ENCODE measurements around the gene ANKH. TPM values are rescaled to one million over a fixed set of nuclear protein-coding genes. Genes with fewer than 3 reads are reported as not detected.

Gene ANKH
- total RNA-seq, 2 donors from 2014 or later: 177 to 205 TPM

DNA sequence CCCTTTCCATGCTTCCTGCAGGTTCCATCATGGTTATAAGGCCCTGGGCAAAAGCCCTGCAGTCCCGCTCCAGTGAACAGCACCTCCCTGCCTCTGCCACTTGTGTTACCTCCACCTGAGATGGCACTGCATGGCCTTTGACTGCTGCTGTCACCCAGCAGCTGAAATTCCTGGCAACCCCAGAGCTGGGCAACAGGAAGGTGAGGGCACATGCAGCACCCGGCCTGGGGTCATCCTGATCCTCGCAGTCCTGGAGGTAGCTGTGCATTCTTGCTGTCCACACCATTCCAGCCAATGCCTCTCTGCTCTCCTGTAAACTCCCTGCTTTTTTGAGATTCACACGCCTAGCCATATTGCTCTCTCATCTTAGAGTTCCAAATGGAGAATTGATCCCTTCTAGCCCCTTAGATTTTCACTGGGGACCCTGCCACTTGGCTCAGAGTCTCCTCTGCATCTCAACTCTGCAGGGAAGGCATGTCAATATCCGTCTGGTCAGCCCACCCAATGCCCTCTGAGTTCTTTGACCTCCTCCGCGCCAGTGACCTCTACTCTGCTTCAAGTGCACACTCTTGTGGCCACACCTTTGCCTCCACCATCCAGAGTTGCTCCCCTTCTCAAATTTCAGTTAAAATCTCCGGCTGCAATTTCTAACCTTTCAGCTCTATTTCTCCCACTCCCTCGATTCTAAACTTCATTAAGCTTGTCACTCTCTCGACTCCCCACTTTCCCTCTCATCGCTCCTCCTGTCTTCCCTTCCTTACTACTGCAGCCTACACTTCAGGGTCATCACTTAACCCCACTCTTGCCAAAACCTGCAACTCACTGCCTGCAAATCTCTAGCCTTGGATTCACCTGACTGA lies 93.4 kb downstream of the ANKH start:
- DNase-seq (ENCODE audit: low spot score) (no peak), ATAC-seq (ENCODE audit: insufficient number of reproducible peaks, low FRiP score, low read depth) (no peak)
- H3K4me1 ChIP-seq (ENCODE audit: control insufficient read depth in 1 of 2, low read depth in 2 of 2): peaks cover 23 to 54% of the 10 kb centered on the region in 2 donors
- no peaks in the 10 kb centered on the region for H3K27me3 ChIP-seq (replicated peaks; ENCODE audit: insufficient read depth)
- TF ChIP-seq, protein P1, sequence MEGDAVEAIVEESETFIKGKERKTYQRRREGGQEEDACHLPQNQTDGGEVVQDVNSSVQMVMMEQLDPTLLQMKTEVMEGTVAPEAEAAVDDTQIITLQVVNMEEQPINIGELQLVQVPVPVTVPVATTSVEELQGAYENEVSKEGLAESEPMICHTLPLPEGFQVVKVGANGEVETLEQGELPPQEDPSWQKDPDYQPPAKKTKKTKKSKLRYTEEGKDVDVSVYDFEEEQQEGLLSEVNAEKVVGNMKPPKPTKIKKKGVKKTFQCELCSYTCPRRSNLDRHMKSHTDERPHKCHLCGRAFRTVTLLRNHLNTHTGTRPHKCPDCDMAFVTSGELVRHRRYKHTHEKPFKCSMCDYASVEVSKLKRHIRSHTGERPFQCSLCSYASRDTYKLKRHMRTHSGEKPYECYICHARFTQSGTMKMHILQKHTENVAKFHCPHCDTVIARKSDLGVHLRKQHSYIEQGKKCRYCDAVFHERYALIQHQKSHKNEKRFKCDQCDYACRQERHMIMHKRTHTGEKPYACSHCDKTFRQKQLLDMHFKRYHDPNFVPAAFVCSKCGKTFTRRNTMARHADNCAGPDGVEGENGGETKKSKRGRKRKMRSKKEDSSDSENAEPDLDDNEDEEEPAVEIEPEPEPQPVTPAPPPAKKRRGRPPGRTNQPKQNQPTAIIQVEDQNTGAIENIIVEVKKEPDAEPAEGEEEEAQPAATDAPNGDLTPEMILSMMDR (IDR thresholded peaks at IDR 0.05): no peak
- H3K36me3 ChIP-seq: no peaks in the 10 kb centered on the region
- no peak overlapping the region for H3K27ac ChIP-seq
- no peak overlapping the region for H3K4me3 ChIP-seq
- no peaks in the 10 kb centered on the region for H3K9me3 ChIP-seq

DNA sequence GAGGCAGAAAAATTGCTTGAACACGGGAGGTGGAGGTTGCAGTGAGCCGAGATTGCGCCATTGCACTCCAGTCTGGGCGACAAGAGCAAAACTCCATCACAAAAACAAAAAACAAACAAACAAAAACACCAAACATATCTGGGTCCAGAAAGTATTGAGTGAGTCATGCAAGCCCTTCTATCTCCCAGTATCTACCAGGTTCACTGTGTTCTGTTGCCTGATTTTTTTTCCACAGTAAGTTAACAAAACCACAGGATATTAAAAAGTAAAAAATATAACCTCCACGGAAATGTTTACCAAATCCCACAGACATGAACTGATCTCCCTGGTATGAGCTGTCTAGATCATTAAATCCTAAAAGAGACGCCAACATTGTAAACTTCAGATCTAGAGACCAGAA lies 94.4 kb downstream of the ANKH start:
- no peak for ATAC-seq (ENCODE audit: insufficient number of reproducible peaks, low FRiP score, low read depth)
- TF ChIP-seq, protein P1 (IDR thresholded peaks at IDR 0.05): no peak

DNA sequence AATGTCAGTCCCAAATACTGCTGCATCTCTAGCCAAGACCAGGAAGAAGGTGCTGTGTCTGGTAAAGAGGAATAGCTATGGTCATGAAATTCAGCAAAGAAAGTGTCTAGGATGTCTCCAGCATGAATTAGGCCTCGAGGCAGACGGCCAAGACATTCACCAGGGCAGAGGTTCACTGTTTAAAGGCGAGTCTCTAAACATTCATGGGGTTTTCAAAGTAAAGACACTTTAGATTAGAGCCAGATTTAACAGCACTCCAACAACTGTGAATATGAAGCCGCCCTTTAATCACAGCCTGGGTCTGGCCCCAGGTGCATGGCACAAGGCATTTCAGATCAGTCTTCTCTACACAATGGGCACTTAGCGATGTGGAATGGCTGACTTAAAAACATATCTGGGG lies 95.0 kb downstream of the ANKH start:
- no peaks in the 10 kb centered on the region for H3K36me3 ChIP-seq
- TF ChIP-seq, protein P1 (IDR thresholded peaks at IDR 0.05): no peak
- no peaks in the 10 kb centered on the region for H3K9me3 ChIP-seq
- ATAC-seq (ENCODE audit: insufficient number of reproducible peaks, low FRiP score, low read depth) (no peak), DNase-seq (ENCODE audit: low spot score) (no peak)
- peaks cover 22 to 52% of the 10 kb centered on the region in 2 donors for H3K4me1 ChIP-seq (ENCODE audit: control insufficient read depth in 1 of 2, low read depth in 2 of 2)
- H3K27me3 ChIP-seq (replicated peaks; ENCODE audit: insufficient read depth): no peaks in the 10 kb centered on the region
- H3K4me3 ChIP-seq: no peak overlapping the region
- no peak overlapping the region for H3K27ac ChIP-seq

More for the DNA sequence above, 94.4 kb downstream of the ANKH start:
- DNase-seq (ENCODE audit: low spot score): no peak
- no peak overlapping the region for H3K4me3 ChIP-seq
- H3K27ac ChIP-seq: no peak overlapping the region
- H3K36me3 ChIP-seq: no peaks in the 10 kb centered on the region
- H3K27me3 ChIP-seq (replicated peaks; ENCODE audit: insufficient read depth): no peaks in the 10 kb centered on the region
- no peaks in the 10 kb centered on the region for H3K9me3 ChIP-seq
- peaks cover 23 to 54% of the 10 kb centered on the region in 2 donors for H3K4me1 ChIP-seq (ENCODE audit: control insufficient read depth in 1 of 2, low read depth in 2 of 2)

DNA sequence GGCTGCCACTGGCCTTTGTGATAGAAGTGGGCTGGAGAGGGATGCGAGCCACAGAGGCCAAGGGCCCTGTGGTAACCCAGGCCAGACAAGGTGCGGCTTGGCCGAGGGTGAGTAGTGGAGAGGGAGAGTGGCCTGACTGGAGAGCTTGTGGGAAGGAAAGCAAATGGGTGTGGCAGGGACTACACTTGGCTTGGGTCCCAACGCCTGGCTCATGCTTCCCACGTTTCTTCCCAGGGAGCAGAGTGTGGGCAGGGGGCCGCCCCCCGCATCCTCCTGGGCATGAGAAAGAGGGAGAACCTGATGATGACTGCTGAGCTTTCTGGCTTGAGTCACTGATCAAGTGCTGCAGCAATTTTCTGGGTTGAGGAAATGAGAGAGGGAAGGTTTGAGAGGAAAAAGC lies 95.7 kb downstream of the ANKH start:
- TF ChIP-seq, protein P1 (IDR thresholded peaks at IDR 0.05): no peak
- DNase-seq (ENCODE audit: low spot score): peak; percentile 14

DNA sequence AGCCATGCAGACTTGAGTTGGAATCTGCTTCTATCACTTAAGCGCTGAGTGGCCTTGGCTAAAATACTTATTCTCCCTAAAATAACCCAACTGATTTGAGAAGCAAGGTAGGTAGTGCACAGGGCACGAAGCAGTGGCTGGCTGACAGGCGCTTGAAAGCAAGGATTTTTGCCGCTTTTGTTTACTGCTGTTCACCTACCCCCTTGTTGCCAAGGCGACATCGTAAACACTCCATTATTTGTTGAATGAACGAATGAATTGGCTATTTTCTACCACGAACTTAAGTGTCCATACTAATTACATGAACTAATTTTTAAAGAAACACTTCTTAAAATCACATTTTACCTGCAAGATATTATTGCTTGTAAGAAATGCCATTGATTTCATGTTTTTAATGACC lies 98.0 kb downstream of the ANKH start:
- no peak overlapping the region for H3K4me3 ChIP-seq

More for the DNA sequence above, 95.7 kb downstream of the ANKH start:
- ATAC-seq (ENCODE audit: insufficient number of reproducible peaks, low FRiP score, low read depth): no peak
- H3K4me3 ChIP-seq: no peak overlapping the region
- no peaks in the 10 kb centered on the region for H3K27me3 ChIP-seq (replicated peaks; ENCODE audit: insufficient read depth)
- no peaks in the 10 kb centered on the region for H3K9me3 ChIP-seq
- H3K4me1 ChIP-seq (ENCODE audit: control insufficient read depth in 1 of 2, low read depth in 2 of 2): peaks cover 17 to 52% of the 10 kb centered on the region in 2 donors
- no peak overlapping the region for H3K27ac ChIP-seq
- H3K36me3 ChIP-seq: no peaks in the 10 kb centered on the region

More for the DNA sequence above, 98.0 kb downstream of the ANKH start:
- H3K27ac ChIP-seq: no peak overlapping the region
- H3K9me3 ChIP-seq: no peaks in the 10 kb centered on the region
- H3K27me3 ChIP-seq (replicated peaks; ENCODE audit: insufficient read depth): no peaks in the 10 kb centered on the region
- H3K36me3 ChIP-seq: no peaks in the 10 kb centered on the region
- peaks cover 4 to 34% of the 10 kb centered on the region in 2 donors for H3K4me1 ChIP-seq (ENCODE audit: control insufficient read depth in 1 of 2, low read depth in 2 of 2)
- no peak for ATAC-seq (ENCODE audit: insufficient number of reproducible peaks, low FRiP score, low read depth)
- DNase-seq (ENCODE audit: low spot score): no peak
- TF ChIP-seq, protein P1 (IDR thresholded peaks at IDR 0.05): no peak
